MCF 10A (cell line): Measurements from ENCODE around the gene GAD1. TPM values are rescaled to one million over a fixed set of nuclear protein-coding genes. Genes with fewer than 3 reads are reported as not detected.
A peak's percentile ranks its signal among the peaks of the same experiment; 100 is the strongest.

Experiments used
- BruUV-seq: library from RNA; stranded (reverse); fragments of 400-500 nt; replicated peaks from 2 replicates; lab custom pipeline; 2021; lab: Mats Ljungman, UMichigan
- CTCF ChIA-PET: fragments of 300-600 bp; sonication (Branson Sonifier 250); formaldehyde crosslinking; extraction: SDS; loops from one replicate; lab custom pipeline; 2021; ENCODE audit warnings: antibody characterized with exemption, inconsistent platforms; lab: Yijun Ruan, JAX
- POLR2A ChIA-PET: fragments of 300-600, 350-650 bp; sonication (Branson Sonifier 250); formaldehyde crosslinking; extraction: SDS; loops from one replicate; lab custom pipeline; 2020; ENCODE audit warnings: antibody characterized with exemption, inconsistent platforms; lab: Yijun Ruan, JAX
- DNase-seq: peaks from one replicate; pipeline ENCODE4 v3.0.0-alpha.2; 2018; ENCODE audit not compliant: unreplicated experiment
- H3K27ac Mint-ChIP-seq: one replicate; pipeline ENCODE4 v1.8.0; 2022; ENCODE audit warnings: mild to moderate bottlenecking, low read depth, mixed read lengths; ENCODE audit not compliant: unreplicated experiment
- H3K27me3 Mint-ChIP-seq: one replicate; pipeline ENCODE4 v1.8.0; 2022; ENCODE audit warnings: mixed read lengths; ENCODE audit not compliant: insufficient read depth, unreplicated experiment
- H3K36me3 Mint-ChIP-seq: one replicate; pipeline ENCODE4 v1.8.0; 2022; ENCODE audit warnings: mild to moderate bottlenecking, moderate library complexity, mixed read lengths; ENCODE audit not compliant: insufficient read depth, unreplicated experiment
- H3K4me1 Mint-ChIP-seq: one replicate; pipeline ENCODE4 v1.8.0; 2022; ENCODE audit warnings: mixed read lengths; ENCODE audit not compliant: insufficient read depth, unreplicated experiment
- H3K4me3 Mint-ChIP-seq: one replicate; pipeline ENCODE4 v1.8.0; 2022; ENCODE audit warnings: mild to moderate bottlenecking, moderate library complexity, mixed read lengths; ENCODE audit not compliant: unreplicated experiment
- H3K9me3 Mint-ChIP-seq: one replicate; pipeline ENCODE4 v1.8.0; 2022; ENCODE audit warnings: mixed read lengths; ENCODE audit not compliant: unreplicated experiment
- intact Hi-C: fragments of 100-400 bp; cut with micrococcal nuclease; formaldehyde crosslinking; loops from 2 replicates; pipeline ENCODE4 v1.14.1; 2022
- total RNA-seq: library from RNA; stranded (reverse); gene quantifications from 2 replicates; pipeline ENCODE4 v1.2.3, GENCODE V29; 2022
- TF ChIP-seq, protein P1 (sequence below): fragments of 200-600 bp; IDR thresholded peaks from one replicate; pipeline ENCODE4 v1.8.0; 2022; ENCODE audit warnings: antibody characterized with exemption, mild to moderate bottlenecking; ENCODE audit not compliant: unreplicated experiment

GAD1 gene
- total RNA-seq, 1 experiment from 2014 or later, result 2.5 TPM

DNA sequence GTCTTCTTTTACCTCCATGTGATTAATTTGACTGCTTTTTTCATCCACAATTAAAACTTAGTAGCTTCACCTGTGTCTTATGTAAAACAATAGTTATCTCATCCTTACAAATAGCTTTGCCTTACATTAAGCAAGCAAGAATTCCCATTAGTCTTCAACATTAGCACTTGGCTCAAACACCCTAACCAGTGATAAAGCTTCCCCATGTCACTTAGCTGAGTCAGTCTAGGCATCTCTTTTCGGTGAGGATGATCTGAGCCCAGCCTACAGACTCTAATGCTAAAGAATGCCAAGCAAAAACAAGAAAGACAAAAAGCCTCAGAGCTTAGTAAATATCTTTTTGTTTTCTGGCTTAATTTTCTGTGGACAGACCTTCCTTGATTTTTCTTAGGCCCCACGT lies 26.1 kb downstream of the GAD1 start:
- POLR2A ChIA-PET, result interaction anchor here (0.6 to 1.5 kb wide), 2 partner anchors 10 to 375 kb away, joined by 4 read pairs; no protein-coding TSS in a partner anchor
- Mint-ChIP-seq H3K9me3 (no peaks in the 10 kb centered on the region), H3K27ac (no peak overlapping the region), H3K27me3 (no peaks in the 10 kb centered on the region), H3K36me3 (peaks cover 4% of the 10 kb centered on the region), H3K4me1 (peaks cover 13% of the 10 kb centered on the region), H3K4me3 (no peak overlapping the region)
- TF ChIP-seq, protein P1, sequence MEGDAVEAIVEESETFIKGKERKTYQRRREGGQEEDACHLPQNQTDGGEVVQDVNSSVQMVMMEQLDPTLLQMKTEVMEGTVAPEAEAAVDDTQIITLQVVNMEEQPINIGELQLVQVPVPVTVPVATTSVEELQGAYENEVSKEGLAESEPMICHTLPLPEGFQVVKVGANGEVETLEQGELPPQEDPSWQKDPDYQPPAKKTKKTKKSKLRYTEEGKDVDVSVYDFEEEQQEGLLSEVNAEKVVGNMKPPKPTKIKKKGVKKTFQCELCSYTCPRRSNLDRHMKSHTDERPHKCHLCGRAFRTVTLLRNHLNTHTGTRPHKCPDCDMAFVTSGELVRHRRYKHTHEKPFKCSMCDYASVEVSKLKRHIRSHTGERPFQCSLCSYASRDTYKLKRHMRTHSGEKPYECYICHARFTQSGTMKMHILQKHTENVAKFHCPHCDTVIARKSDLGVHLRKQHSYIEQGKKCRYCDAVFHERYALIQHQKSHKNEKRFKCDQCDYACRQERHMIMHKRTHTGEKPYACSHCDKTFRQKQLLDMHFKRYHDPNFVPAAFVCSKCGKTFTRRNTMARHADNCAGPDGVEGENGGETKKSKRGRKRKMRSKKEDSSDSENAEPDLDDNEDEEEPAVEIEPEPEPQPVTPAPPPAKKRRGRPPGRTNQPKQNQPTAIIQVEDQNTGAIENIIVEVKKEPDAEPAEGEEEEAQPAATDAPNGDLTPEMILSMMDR, result no peak
- no TSS peak for BruUV-seq
- DNase-seq, result no peak
- CTCF ChIA-PET, result interaction anchor here (0.6 to 1.3 kb wide), 6 partner anchors 26 to 473 kb away, joined by 3 to 5 read pairs (median 4); partner anchors contain the start of gene GORASP2
- intact Hi-C loops, result no loop called here

DNA sequence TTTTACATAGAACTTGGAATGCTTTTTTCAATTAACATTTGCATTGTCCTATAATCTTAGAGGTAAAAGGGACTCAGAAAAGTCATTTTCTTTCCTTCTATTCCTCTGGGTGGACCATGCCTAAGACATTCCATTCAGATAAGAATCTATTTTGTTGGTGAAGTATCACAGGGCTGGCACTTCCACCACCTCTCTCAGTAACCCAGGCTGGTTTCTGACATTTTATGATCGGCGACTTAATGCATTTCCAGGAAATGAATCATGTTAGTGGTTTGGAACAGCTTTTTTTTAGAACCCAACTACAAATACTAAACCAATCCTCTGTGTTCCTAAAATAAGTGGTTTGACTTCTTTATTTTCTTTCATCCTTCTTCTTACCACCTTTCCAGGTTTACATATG lies 27.0 kb downstream of the GAD1 start:
- Mint-ChIP-seq H3K4me3 (no peak overlapping the region), H3K4me1 (peaks cover 13% of the 10 kb centered on the region), H3K27me3 (no peaks in the 10 kb centered on the region), H3K27ac (no peak overlapping the region), H3K9me3 (no peaks in the 10 kb centered on the region), H3K36me3 (peaks cover 4% of the 10 kb centered on the region)
- peak; percentile 54 for DNase-seq
- ChIA-PET CTCF (interaction anchor here (0.6 to 1.3 kb wide), 4 partner anchors 30 to 402 kb away, joined by 3 to 5 read pairs (median 4); partner anchors contain the start of gene GORASP2), POLR2A (interaction anchor here (1.5 kb wide), 1 partner anchor 10 kb away, joined by 4 read pairs; no protein-coding TSS in a partner anchor)
- BruUV-seq, result no TSS peak
- TF ChIP-seq, protein P1, result no peak
- intact Hi-C loops, result no loop called here

DNA sequence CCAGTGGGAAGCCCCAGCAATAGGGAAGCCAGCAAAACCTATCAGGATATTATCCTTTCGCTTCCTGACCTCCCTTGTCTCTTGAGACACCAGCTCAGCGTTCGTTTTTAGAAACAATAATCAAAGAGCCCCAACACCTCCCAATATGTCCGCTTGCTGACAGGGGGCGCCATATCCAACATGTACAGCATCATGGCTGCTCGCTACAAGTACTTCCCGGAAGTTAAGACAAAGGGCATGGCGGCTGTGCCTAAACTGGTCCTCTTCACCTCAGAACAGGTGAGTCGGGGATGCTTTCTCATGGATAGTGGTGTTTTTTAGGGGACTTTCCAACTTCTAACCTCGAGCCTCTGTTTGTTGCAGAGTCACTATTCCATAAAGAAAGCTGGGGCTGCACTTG lies 28.7 kb downstream of the GAD1 start:
- TF ChIP-seq, protein P1, result no peak
- peaks cover 4% of the 10 kb centered on the region for H3K9me3 Mint-ChIP-seq
- H3K36me3 Mint-ChIP-seq, result peaks cover 4% of the 10 kb centered on the region
- H3K4me3 Mint-ChIP-seq, result no peak overlapping the region
- BruUV-seq, result no TSS peak
- H3K27me3 Mint-ChIP-seq, result no peaks in the 10 kb centered on the region
- intact Hi-C loops, result no loop called here
- ChIA-PET POLR2A (interaction anchor here (0.8 to 1.0 kb wide), 3 partner anchors 12 to 84 kb away, joined by 3 to 5 read pairs (median 4); no protein-coding TSS in a partner anchor), CTCF (interaction anchor here (0.6 to 1.4 kb wide), 3 partner anchors 27 to 32 kb away, joined by 3 to 5 read pairs (median 3); partner anchors contain the start of gene GAD1)
- H3K27ac Mint-ChIP-seq, result no peak overlapping the region
- DNase-seq, result no peak
- H3K4me1 Mint-ChIP-seq, result peaks cover 13% of the 10 kb centered on the region

DNA sequence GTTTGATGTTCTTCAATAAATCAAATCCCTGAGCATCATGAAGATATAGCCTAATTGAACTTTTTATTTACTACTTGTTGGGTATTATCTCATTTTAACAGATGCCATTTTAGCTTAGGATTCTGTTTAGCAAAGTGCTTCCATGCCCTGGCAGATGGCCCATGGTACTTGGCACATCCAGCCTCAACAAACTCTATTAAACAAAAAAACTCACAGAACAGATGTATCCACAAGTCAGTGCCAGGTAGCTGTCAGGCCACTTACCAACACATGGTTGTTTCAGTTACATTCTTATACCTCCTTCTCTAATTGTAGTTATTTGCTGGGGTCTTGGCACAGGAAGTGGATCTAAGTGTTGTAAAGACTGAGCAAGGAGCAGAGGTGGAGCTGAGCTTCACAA lies 29.6 kb downstream of the GAD1 start:
- no peaks in the 10 kb centered on the region for H3K27me3 Mint-ChIP-seq
- H3K27ac Mint-ChIP-seq, result no peak overlapping the region
- ChIA-PET CTCF (interaction anchor here (1.0 kb wide), 1 partner anchor 34 kb away, joined by 3 read pairs; no protein-coding TSS in a partner anchor), POLR2A (interaction anchor here (0.9 kb wide), 1 partner anchor 12 kb away, joined by 3 read pairs; no protein-coding TSS in a partner anchor)
- DNase-seq, result no peak
- H3K36me3 Mint-ChIP-seq, result peaks cover 4% of the 10 kb centered on the region
- TF ChIP-seq, protein P1, result no peak
- H3K4me1 Mint-ChIP-seq, result peaks cover 13% of the 10 kb centered on the region
- H3K4me3 Mint-ChIP-seq, result no peak overlapping the region
- no TSS peak for BruUV-seq
- intact Hi-C loops, result no loop called here
- H3K9me3 Mint-ChIP-seq, result peaks cover 7% of the 10 kb centered on the region
